HPDE6-E6E7 (cell line): ENCODE measurements around the gene CDKN2A.
A peak's percentile ranks its signal among the peaks of the same experiment; 100 is the strongest.
"Not testable (repeated sequence)": the region's sequence is repeated elsewhere in the genome, so short reads cannot be mapped to it uniquely, and the experiment has no call there.

Source experiments
- DNase-seq: peaks from one replicate; pipeline ENCODE4 v3.0.0; 2011; ENCODE audit warnings: missing footprints; ENCODE audit errors: extremely low spot score

Gene CDKN2A

GRCh38 chr9:21982391-21982790 lies 11.8 kb downstream of the CDKN2A start:
- no peak for DNase-seq

GRCh38 chr9:21976334-21976875 lies 17.8 kb downstream of the CDKN2A start:
- no peak for DNase-seq

GRCh38 chr9:21974722-21975409 lies 19.3 kb downstream of the CDKN2A start:
- DNase-seq: peak; percentile 78

- no peak for DNase-seq
Observed at GRCh38 chr9:21974343-21974721, 19.9 kb downstream of the CDKN2A start.

- no peak for DNase-seq
Observed at GRCh38 chr9:21972361-21972760, 21.8 kb downstream of the CDKN2A start.

- no peak for DNase-seq
Observed at GRCh38 chr9:21970800-21971640, 23.2 kb downstream of the CDKN2A start.

- DNase-seq: no peak
Observed at GRCh38 chr9:21969951-21970799, 24.0 kb downstream of the CDKN2A start.

- no peak for DNase-seq
Observed at GRCh38 chr9:21969011-21969940, 24.9 kb downstream of the CDKN2A start.

GRCh38 chr9:21968331-21969010 lies 25.7 kb downstream of the CDKN2A start:
- no peak for DNase-seq

GRCh38 chr9:21967702-21968101 lies 26.5 kb downstream of the CDKN2A start:
- no peak for DNase-seq

- no peak for DNase-seq
Observed at GRCh38 chr9:21967169-21967568, 27.0 kb downstream of the CDKN2A start.

GRCh38 chr9:21966140-21966851 lies 27.9 kb downstream of the CDKN2A start:
- DNase-seq: no peak

GRCh38 chr9:21965401-21965951 lies 28.7 kb downstream of the CDKN2A start:
- no peak for DNase-seq

- no peak for DNase-seq
Observed at GRCh38 chr9:21964925-21965385, 29.2 kb downstream of the CDKN2A start.

- no peak for DNase-seq
Observed at GRCh38 chr9:21961569-21961968, 32.6 kb downstream of the CDKN2A start.

- DNase-seq: not testable (repeated sequence)
Observed at GRCh38 chr9:21959268-21959667, 34.9 kb downstream of the CDKN2A start.

- no peak for DNase-seq
Observed at GRCh38 chr9:21958833-21959232, 35.4 kb downstream of the CDKN2A start.

- DNase-seq: no peak
Observed at GRCh38 chr9:21945606-21946005, 48.6 kb downstream of the CDKN2A start.

- no peak for DNase-seq
Observed at GRCh38 chr9:21943464-21943863, 50.7 kb downstream of the CDKN2A start.
